Coronary artery (tissue), 2 donors: ENCODE measurements around the gene MEIS2.

Experiments used
- DNase-seq: peaks from one replicate; pipeline ENCODE4 v3.0.0-alpha.2; 2017; ENCODE audit warnings: low spot score
- H3K27ac ChIP-seq, 2 donors: fragments of 200-600 bp; sonication (generic); one replicate each; pipeline ENCODE4 v1.5.1; 2016 to 2019
- H3K4me3 ChIP-seq: fragments of 200-600 bp; sonication (generic); 2 replicates; pipeline ENCODE4 v1.5.1; 2016; ENCODE audit warnings: mild to moderate bottlenecking, moderate library complexity
- CTCF ChIP-seq: fragments of 200-600 bp; sonication (generic); IDR thresholded peaks from one replicate; pipeline ENCODE4 v1.5.1; 2019; ENCODE audit warnings: antibody characterized with exemption

MEIS2 gene

DNA sequence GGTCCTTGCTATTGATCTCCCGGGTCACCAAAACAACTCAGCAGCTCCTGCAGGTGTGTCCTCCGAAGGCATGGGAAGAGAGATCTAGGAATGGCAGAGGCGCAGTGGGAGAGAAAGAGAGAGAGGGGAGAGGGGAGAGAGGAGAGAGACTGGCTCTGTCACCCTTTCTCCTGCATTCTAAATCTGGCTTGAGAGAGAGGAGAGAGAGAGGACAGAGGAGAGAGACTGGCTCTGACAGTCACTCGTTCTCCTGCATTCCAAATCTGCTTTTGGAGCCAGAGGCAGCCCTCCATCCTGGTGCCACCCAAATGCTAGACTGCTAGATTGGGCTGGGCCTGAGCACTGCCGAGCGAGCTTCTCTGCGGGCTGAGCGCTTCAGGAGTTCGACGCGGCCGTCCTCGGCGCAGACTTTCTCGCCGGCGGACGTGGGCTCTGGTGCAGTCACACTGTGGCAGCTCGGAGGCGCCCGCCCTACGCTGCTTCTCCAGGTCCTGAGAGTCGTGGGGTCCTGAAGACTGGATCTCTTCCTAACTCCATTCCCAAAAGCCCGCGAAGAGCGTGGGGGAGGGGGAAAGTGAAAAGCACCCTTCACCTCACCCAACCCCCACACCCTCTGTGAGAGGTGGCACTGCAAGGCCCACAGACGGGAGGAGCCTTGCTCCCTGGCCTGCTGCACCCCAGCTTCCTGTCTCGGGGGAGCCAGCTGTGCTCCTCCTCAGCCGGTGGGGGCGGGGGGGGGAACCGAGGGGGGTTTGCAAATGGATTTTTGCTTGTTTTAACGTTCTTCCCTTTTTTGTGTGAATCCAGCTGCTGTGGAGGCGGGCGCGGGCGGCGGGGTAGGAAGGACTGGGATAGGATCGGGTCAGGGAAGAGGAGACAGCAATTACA, 222.3 kb downstream of the MEIS2 start:
- H3K27ac ChIP-seq = peak overlapping the region in 1 of 2 donors; percentile 42
- DNase-seq = no peak
- no peak for TF ChIP-seq CTCF
- H3K4me3 ChIP-seq = peak overlapping the region; percentile 57

- Histone ChIP-seq H3K27ac (no peak overlapping the region), H3K4me3 (no peak overlapping the region)
- TF ChIP-seq CTCF = no peak
- DNase-seq = no peak
These were observed 223.1 kb downstream of the MEIS2 start for GRCh38 chr15:36877294-36877693.

DNA sequence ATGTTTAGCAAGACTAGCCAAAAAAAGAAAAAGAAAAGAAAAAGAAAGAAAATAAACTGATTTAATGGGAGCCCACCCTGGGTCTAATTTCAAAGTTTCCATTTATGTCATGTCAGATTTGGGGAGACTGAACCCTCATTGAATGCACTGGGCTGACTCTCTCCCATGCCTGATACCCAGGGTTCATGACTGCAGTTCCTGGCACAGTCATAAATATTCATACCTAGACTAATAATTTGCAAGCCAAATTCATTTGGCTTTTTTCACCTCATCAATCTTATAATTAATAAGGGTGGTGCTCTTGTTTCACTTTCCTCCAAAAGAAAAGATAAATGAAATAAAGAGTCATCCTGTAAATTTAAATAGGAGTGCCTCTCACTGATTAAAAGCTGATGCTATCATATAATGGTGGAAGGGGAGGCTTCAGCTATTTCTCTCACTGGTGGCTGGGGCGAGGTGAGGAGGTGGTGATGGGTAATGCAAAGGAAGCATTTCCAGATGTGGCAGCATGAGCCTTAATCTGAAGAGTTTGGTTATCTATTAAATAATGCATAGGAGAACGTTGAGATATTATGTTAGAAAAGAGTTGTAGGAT, 224.5 kb downstream of the MEIS2 start:
- TF ChIP-seq CTCF = no peak
- DNase-seq = no peak
- Histone ChIP-seq H3K4me3 (no peak overlapping the region), H3K27ac (no peak overlapping the region)

- no peak overlapping the region for H3K4me3 ChIP-seq
- DNase-seq = no peak
- no peak overlapping the region for H3K27ac ChIP-seq
- TF ChIP-seq CTCF = no peak
These were observed 225.4 kb downstream of the MEIS2 start for GRCh38 chr15:36874930-36875329.

- no peak for DNase-seq
- TF ChIP-seq CTCF = no peak
- H3K4me3 ChIP-seq = no peak overlapping the region
- no peak overlapping the region for H3K27ac ChIP-seq
These were observed 232.9 kb downstream of the MEIS2 start for GRCh38 chr15:36867436-36867835.

DNA sequence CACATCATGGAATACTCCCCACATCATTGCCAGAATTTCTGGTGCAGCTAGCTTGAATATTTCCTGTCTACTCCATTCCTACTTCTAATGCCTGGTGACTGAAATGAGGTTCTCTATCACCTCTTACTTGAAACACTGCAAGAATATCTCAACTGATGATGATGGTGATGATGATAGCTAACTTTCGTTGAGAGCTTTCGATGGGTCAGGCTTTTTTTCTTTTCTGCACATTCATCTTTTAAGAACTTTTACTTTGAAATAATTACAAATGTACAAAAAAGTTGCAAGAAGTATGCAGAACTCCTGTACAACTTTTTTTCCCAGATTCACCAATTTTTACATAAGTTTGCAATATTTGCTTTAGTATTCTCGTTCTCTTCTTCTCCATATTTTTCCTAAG, 233.5 kb downstream of the MEIS2 start:
- no peak overlapping the region for H3K27ac ChIP-seq
- no peak for DNase-seq
- TF ChIP-seq CTCF = no peak
- no peak overlapping the region for H3K4me3 ChIP-seq

DNA sequence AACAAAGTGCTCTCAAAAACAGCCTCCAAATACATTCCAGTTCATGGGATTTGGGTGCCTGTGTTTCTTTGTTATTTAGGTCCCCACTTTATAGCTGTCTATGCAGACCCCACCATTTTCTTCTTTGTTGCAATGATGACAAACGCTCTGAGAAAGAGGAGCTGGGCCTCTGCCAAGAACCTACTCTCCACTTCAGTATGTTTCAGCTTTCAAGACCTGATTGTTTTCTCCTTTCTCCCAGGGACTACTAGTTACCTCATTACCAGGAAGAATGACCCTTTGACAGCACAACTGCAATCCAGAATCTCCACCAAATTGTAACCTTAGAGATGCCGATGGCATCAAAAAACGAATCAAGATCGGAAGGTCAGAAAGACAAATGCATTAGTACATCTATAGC, 236.8 kb downstream of the MEIS2 start:
- H3K27ac ChIP-seq = no peak overlapping the region
- no peak for DNase-seq
- TF ChIP-seq CTCF = no peak
- no peak overlapping the region for H3K4me3 ChIP-seq
